Activated T-cell treated with anti-CD3 and anti-CD28 coated beads for 48 hours (primary cell): ENCODE data around the gene KIAA1958.

Experiments used
- DNase-seq: peaks from one replicate; pipeline ENCODE4 v3.0.0-alpha.2; 2020; ENCODE audit warnings: low read depth

Gene KIAA1958

DNA sequence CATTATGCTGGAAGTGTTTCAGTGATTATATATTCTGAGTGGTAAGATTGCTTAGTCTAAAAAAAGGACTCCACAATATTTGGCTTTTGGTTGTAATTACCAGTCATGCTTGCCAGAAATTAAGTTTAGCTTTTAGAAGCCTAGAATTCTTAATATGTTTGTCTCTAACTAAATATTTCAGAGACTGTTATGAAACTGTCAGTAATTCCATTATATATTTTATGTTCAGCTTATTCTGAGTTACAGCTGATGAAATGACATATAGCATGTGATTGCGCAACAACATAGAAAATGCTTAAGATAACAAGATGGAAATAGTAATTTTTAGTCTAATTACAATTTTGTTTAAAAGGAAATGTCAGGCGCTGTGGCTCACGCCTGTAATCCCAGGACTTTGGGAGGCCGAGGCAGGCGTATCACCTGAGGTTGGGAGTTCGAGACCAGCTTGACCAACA is 44.2 kb downstream of the KIAA1958 start:
- no peak for DNase-seq

DNA sequence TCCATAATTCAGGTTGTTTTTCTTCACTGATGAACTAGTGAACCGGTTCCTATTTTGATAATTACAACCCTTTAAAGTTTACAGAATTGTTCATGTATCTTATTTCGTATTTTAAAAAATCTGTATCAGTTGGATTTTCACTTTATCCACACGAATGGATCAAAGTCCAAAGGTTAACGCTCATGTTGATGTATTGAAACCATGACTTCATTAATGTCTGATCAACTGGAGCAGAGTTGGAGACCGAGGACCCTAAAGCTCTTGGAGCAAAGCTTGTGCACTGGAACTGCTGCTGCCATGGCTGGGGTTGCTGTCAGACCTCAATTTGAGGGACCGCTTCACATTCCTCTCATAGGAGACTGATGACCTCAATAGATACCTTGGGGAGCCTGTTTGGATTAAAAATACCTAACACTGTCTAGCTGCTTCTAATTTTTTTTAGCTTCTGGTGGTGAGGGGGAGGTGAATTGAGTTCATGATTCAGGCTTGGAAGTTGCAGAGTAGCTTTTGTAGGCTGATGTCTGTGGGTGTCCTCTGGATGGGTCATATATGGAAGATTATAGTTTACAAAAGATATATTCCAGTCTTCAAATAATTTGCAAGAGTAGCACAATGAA is 45.1 kb downstream of the KIAA1958 start:
- DNase-seq = no peak

DNA sequence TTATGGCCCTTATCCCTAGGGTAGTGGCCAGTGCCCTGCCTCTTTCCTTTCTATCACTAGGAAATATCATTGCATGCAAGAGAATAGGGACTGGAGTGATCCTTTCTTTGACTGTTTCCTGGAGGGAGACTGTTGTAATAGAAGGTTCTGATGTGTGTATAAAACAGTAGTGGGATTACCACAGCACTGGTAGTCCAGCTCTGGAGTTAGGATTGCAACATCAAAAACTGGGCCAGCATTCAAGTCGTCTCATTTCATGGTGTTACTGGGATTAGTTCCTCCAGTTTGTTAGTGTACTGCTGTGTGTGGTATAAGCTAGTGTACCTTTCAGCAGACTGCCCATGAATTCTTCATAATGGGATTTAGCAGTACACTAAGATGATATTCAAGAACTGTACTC is 45.8 kb downstream of the KIAA1958 start:
- no peak for DNase-seq

DNA sequence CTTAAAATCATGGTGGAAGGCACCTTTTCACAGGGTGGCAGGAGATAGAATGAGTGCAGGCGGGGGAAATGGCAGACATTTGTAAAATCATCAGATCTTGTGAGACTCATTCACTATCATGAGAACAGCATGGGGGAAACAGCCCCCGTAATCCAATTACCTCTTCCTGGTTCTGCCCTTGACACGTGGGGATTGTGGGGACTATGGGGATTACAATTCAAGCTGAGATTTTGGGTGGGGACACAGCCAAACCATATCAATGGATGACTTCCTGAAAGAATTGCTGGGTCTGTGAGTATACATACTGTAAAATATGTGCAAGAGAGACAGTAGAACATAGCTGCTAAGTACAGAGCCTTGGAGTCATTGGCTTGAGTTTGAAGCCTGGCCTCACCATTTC is 47.0 kb downstream of the KIAA1958 start:
- no peak for DNase-seq

DNA sequence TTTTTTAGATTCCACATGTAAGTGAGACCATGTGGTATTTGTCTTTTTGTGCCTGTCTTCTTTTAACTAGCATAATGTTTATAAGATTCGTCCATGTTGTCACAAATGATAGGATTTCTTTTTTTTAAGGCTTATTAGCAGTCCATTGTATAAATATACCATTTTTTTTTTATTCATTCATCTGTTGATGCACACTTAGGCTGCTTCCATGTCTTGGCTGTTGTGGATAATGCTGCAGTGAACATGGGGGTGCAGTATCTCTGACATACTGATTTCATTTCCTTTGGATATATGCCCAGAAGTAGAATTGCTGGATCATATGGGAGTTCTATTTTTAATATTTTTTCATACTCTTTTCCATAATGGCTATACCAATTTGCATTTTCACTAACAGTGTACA is 48.7 kb downstream of the KIAA1958 start:
- no peak for DNase-seq

DNA sequence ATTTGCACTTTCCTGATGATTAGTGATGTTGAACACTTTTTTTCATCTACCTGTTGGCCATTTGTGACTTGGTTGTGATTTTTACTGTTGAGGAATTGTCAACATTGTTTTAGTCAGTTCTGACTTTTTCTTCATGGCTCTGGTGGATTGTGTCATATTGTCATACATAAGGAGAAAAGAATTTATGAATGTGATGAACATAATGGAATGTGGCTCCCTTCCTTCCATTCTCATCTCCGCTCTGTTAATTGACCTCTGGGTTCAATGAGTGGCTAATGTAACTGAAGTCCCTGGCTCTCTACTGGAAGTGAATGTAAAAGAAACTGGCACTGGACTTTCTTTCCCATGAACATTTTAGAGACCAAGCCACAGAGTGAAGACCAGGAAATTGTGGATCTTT is 49.2 kb downstream of the KIAA1958 start:
- no peak for DNase-seq

DNA sequence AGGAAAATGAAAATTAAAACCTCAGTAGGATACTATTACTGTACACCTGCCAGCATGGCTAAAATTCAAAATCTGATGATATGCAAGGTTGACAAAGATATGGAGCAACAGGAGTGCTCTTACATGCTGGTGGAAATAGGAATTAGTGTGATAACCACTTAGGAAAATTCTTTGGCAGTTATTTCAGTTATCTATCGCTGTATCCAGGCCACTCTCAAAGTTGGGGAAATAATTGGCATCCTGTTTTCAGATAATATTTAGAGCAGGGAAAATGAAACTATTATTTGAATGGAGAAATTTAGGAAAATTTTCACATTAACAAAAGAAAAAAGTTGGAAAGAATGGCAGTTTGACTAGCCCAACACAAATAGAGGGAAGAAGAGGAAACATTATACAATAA is 50.9 kb downstream of the KIAA1958 start:
- no peak for DNase-seq

DNA sequence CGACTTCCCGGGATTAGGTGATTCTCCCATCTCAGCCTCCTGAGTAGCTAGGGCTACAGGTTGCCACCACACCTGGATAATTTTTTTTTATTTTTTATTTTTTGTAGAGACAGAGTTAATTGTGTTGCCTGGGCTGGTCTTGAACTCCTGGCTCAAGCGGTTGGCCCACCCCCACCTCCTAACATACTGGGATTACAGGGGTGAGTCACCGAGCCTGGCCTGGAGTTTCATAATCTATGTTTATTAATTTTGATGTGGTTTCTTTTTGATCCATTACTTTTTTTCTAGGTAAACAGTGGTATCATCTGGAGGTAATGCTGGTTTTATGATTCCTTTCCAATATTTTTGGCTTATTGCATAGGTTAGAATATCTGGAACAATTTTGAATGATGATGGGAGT is 54.2 kb downstream of the KIAA1958 start:
- no peak for DNase-seq

DNA sequence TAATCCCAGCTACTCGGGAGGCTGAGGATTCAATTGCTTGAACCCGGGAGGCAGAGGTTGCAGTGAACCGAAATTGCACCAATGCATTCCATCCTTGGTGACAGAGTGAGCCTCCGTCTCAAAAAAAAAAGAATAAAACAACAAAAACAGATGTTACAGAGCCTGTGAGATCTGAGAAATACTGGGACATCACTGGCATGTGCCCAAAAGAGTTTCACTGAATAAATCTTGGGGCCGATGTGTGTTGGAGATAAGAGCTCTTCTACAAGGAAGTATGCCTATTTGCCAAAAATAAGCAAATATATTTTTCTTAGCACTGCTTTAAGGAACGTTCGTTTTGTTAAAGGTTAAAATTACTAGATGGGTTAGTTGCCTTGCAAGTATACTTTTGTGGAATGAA is 55.1 kb downstream of the KIAA1958 start:
- no peak for DNase-seq

DNA sequence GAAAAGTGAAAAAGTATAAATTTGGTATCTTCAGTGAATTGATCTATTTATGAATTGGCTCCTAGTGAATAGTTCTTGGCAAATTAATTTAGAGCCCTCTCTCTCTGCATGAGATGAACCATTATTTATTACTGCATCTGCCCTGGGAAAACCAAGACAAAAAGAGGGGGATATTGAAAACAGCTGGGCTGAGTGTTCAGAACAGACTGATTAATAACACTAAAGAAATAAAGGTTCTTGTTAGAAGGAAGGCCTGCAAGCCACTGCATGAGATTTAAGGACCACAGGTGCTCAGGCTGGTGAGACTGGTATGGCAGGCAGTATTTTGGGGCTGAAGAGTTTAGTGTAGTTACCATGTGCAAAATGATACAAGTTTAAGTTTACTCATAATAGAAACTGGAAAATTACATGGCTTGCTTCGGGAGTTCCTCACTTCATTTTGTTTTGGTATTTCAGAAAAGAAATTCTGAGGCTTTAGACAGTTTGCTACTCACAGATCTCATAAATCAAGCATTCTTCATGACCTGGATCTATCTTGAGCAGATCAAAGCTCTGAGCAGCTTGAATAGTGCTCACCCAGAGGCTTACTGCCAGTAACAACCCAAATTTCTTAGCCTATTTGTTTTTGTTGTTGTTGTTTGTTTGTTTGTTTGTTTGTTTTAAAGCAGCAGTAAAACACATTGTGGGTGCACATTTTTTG is 56.1 kb downstream of the KIAA1958 start:
- DNase-seq = no peak

DNA sequence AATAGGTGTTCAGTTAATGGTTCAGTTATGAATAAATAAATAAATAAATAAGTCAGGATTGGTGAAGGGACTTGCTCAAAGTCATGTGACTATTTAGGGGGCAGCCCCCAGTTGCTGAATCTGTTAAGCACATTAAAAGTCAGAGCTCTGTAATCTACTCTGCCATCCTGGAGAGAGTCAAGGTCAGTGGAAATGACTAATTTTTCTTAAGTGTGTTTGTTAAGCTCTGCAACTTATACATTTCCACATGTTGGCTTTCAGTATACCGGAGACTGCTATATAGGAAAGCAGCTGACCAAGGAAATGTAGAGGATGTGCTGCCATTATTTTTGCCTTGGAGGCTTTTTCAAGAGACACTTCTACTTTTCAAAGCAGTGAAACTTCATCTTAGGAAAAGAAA is 57.9 kb downstream of the KIAA1958 start:
- DNase-seq = no peak

DNA sequence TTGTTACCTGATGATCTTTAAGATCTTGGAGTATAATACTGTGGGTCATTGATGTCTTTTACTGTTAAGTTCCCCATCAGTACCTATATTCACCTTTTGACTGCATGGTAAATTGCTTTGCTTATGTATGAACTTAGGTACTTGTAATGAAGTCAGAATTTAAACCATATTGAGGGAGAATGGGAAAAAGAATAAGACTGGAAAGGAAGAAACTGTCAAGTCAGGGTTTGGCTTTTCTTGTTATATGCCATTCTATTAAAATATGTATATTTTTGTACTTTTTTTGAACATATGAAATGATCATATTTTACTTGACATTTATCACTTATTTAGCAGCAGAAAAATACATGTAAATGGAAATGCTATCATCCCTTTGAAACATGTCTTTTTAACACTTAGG is 58.6 kb downstream of the KIAA1958 start:
- no peak for DNase-seq

DNA sequence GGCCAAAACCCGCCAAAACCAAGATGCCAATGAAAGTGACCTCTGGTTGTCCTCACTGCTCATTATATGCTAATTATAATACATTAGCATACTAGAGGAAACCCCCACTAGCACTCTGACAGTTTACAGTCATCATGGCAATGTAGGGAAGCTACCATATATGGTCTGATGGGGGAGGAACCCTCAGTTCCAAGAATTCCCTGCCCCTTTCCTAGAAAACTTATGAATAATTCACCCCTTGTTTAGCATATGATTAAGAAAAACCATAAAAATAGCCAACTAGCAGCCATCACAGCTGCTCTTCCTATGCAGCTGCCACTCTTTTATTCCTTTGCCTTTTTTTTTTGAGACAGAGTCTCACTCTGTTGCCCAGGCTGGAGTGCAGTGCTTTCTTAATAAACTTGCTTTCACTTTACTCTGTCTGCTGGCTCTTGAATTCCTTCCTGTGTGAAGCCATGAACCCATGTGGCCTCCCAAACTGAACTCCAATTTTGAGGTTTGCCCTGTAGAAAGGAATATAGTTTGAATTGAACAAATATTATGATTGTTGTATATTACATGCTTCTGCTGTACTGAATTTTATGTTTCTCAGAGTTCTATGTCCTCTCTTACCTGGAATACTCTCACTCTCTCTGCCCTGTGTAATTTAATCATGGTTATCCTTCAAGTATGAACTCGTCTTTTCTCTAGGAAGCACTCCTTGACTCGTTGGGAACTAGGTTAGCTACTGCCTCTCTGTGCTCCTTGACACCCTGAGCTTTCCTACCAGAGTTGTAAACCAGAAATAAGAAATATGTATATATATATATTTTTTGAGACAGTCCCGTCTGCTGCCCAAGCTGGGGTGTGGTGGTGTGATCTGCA is 59.8 kb downstream of the KIAA1958 start:
- DNase-seq = no peak

DNA sequence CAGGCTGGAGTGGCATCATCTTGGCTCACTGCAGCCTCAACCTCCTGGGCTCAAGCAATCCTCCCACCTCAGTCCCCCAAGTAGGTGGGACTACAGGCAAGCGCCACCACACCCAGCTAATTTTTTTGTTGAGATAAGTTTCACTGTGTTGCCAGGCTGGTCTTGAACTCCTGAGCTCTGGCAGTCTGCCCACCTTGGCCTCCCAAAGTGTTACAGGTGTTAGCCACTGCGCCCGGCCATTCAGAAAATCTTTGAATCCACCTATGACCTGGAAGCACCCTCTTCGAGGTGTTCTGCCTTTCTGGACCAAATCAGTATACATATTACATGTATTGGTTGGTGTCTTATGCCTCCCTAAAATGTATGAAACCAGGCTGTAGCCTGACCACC is 61.4 kb downstream of the KIAA1958 start:
- no peak for DNase-seq

DNA sequence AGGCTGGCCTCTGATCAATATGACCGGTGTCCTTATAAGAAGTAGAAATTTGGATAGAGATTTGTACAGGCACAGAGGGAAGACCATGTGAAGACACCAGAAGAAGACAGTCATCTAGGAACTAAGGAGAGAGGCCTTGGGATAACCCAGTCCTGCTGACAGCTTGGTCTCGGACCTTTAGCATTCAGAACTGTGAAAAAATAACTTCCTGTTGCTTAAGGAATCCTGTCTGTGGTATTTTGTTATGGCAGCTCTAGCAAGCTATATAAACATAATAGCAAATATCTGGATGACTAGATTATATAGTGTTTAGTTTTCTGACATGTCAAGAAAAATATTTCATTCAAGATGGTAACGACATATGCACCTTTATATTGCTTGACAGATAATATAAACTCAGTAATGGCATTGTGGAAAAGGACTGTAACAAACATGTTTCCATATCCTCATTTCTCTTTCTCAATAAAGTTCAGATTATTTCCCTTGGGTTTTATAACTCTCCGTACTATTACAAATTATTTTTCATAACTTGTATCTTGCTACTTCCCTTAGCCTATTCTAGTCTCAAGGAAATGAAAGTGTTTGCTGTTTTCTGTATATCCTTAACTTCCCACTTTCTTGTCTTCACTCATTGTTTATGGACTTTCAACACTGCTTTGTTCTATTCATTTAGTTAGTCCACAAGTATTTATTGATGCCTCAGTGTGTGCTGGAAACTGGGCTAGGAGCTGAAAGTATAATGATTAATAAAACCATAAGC is 62.4 kb downstream of the KIAA1958 start:
- DNase-seq = no peak

DNA sequence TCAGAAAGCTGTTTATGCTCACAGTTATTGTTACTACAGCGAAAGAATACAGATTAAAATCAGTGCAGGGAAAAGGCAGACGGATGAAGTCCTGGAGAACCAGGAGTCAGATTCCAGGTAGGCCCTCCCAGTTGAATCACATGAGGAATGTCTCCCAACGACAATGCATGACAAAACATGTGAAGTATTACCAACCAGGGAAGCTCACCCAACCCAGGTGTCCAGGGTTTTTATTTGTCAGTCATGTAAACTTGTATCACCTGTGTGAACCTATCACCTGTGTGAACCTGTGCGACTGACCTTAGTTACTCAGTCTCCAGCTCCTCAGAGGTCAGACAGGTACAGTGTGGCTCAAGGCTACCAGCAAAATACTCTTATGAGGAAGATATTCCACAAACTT is 63.9 kb downstream of the KIAA1958 start:
- DNase-seq = no peak

DNA sequence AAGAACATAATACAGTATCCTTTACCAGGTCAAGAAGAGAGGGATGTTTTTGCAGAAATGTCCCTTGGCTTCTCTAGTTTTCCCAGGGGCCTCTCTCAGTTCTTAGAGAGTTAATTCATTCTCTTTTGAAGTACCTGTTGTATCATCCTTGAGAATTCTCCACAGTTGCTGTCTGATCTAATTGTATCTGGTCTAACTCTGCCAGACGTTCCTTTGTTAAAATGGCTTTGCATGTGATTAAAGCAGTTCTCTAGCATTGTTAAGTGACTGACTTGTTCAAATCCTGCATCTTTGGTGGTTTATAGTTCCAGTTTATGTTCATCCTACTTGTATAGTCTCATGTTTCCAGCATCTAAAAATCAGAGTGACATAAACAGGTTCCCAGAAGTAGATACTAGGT is 65.0 kb downstream of the KIAA1958 start:
- DNase-seq = no peak

DNA sequence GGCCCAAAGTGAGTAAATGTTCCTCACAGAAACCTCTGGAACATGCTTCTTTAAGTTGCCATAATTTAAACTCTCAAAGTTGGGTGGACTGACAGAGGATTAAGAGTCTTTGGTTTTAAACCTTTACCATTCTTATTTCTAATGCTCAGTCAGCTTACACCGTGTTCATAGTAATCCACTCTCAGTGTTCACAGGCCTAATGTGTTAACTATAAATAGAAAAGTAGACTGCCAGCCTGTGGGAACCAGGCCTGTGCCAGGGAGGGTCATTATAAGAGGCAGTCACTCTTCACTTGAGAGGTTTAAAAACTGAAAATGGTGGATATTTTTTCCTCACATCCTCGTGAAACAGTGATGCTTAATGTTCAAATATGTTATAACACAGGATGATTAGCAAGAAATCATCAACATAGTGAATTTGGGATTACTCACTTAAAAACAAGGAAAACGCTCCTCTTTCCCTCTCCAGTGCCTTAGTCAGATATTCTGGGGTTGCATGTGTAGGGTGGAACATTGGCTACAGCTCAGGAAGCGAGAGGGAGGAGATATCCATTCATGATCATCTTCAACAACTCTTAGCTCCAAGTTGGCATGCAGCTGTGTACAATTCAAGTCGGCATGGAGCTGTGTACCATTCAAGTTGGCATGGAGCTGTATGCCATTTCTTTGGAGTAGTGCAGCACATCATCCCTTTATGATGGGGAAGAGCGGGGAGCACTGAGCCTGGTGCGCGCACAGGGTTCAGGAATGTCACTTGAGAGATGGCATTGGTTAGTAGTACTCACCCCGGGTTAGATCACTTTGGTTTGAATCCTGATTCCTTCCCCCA is 65.8 kb downstream of the KIAA1958 start:
- DNase-seq = no peak

DNA sequence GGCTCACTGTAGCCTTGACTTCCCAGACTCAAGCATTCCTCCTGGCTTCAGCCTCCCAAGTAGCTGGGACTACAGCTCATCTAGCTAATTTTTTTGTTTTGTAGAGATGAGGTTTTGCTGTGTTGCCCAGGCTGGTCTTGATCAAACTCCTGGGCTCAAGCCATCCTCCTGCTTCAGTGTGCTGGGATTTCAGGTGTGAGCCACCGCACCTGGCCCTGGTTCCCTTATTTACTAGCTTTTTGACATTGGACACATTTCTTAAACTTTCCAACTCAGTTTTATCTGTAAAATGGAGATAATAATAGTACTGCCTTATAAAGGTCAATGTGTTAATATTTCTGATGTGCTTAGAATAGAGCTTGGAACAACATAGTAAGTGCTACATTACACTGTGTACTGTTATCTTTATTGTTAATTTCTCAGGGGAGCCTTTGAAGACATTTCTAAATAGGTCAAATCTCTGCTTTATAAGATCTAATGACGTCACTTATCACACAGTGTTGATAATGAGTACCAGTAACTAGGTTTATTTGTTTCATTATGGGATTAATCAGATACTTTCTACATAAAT is 66.7 kb downstream of the KIAA1958 start:
- DNase-seq = no peak

DNA sequence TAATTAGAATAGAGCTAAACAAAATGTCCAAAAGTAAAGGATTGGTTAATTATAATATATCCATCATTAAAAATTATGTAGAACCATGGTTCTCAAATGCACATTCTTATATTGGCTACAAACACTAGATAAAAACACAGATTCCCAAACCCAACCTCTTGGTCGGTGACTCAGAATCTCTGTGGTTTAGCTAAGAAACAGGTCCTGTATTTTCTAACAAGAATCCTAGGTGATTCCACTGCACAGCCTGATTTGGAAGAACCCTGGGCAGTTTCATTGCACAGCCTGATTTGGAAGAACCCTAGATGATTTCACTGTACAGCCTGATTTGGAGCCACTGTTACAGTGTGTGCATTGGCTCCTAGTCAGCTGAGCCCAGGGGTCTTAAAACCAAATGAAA is 67.9 kb downstream of the KIAA1958 start:
- no peak for DNase-seq

DNA sequence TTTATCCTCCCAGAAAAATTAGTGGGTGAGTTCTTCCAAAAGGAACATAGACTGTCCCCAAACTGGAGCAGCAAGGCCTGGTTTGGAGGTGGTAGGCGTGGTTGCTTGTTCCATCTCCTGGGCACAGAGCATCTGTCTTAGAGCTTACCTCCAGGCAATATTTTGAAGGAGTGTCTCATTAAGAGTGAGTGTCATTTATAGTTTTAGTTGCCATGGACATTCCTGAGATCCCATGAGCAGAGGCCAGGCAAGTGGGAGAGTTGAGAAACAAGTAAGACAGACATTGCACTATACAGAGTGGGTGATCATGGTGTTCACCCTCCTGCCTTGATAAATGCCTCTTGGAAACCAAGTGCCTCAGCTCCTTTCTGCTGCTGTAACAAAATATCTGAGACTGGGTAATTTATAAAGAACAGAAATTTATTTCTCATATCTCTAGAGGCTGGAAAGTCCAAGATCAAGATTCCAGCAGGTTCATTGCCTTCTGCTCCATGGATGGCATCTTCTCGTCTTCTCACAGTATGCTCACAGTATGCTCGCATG is 68.5 kb downstream of the KIAA1958 start:
- no peak for DNase-seq
